Muscle layer of duodenum (tissue), 2 donors: ENCODE data around the gene GARIN5A.

Experiments used
- H3K27ac ChIP-seq: one replicate; pipeline ENCODE4 v1.7.0; 2013; ENCODE audit warnings: mild to moderate bottlenecking, low read length
- H3K27me3 ChIP-seq: one replicate; pipeline ENCODE4 v1.7.0; 2013; ENCODE audit warnings: low read depth, mild to moderate bottlenecking, control low read depth, low read length
- H3K36me3 ChIP-seq, 2 donors: one replicate each; pipeline ENCODE4 v1.7.0; 2013; ENCODE audit warnings: low read length in 2 of 2, control low read depth in 1 of 2, mild to moderate bottlenecking in 1 of 2; ENCODE audit not compliant: insufficient read depth in 2 of 2, control insufficient read depth in 1 of 2
- H3K4me1 ChIP-seq, 2 donors: one replicate each; pipeline ENCODE4 v1.7.0; 2013; ENCODE audit warnings: low read length in 2 of 2, mild to moderate bottlenecking in 2 of 2, control low read depth in 1 of 2, moderate library complexity in 1 of 2; ENCODE audit not compliant: insufficient read depth in 2 of 2, control insufficient read depth in 1 of 2
- H3K4me3 ChIP-seq, 2 donors: one replicate each; pipeline ENCODE4 v1.7.0; 2013; ENCODE audit warnings: low read length in 2 of 2, low read depth in 1 of 2, mild to moderate bottlenecking in 1 of 2
- H3K9me3 ChIP-seq, 2 donors: one replicate each; pipeline ENCODE4 v1.7.0; 2013; ENCODE audit warnings: low read length in 2 of 2, control low read depth in 1 of 2, mild to moderate bottlenecking in 1 of 2; ENCODE audit not compliant: control insufficient read depth in 1 of 2
- donor health status: healthy.

GARIN5A gene

GRCh38 chr19:50427318-50427925 is 49.2 kb downstream of the GARIN5A start:
- Histone ChIP-seq H3K9me3 (no peaks in the 10 kb centered on the region), H3K36me3 (no peaks in the 10 kb centered on the region), H3K27me3 (peaks cover 6% of the 10 kb centered on the region), H3K4me3 (peak overlapping the region in 1 of 2 donors; percentile 44), H3K27ac (no peak overlapping the region), H3K4me1 (peaks cover 0 to 7% of the 10 kb centered on the region in 2 donors)

DNA sequence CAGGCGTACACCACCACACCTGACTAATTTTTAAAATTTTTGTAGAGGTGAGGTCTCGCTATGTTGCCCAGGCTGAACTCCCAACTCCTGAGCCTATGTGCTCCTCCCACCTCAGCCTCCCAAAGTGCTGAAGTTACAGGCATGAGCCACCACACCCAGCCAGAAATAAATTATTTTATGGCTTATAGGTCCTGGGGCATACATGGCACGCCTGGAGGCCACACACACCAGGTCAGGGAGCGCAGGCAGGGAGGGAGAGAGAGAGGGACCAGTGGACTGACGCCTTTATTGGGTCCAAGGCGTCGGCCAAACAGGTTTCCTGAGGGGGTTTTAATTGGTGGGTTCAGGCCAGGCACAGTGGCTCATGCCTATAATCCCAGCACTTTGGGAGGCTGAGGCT is 51.1 kb downstream of the GARIN5A start:
- Histone ChIP-seq H3K4me1 (peaks cover 0 to 4% of the 10 kb centered on the region in 2 donors), H3K36me3 (no peaks in the 10 kb centered on the region), H3K4me3 (no peak overlapping the region), H3K27me3 (no peaks in the 10 kb centered on the region), H3K9me3 (no peaks in the 10 kb centered on the region), H3K27ac (no peak overlapping the region)

GRCh38 chr19:50423279-50424113 is 53.2 kb downstream of the GARIN5A start:
- H3K4me3 ChIP-seq: no peak overlapping the region
- H3K9me3 ChIP-seq: no peaks in the 10 kb centered on the region
- peaks cover 16% of the 10 kb centered on the region for H3K27me3 ChIP-seq
- no peak overlapping the region for H3K27ac ChIP-seq
- no peaks in the 10 kb centered on the region for H3K36me3 ChIP-seq
- H3K4me1 ChIP-seq: peaks cover 0 to 10% of the 10 kb centered on the region in 2 donors

DNA sequence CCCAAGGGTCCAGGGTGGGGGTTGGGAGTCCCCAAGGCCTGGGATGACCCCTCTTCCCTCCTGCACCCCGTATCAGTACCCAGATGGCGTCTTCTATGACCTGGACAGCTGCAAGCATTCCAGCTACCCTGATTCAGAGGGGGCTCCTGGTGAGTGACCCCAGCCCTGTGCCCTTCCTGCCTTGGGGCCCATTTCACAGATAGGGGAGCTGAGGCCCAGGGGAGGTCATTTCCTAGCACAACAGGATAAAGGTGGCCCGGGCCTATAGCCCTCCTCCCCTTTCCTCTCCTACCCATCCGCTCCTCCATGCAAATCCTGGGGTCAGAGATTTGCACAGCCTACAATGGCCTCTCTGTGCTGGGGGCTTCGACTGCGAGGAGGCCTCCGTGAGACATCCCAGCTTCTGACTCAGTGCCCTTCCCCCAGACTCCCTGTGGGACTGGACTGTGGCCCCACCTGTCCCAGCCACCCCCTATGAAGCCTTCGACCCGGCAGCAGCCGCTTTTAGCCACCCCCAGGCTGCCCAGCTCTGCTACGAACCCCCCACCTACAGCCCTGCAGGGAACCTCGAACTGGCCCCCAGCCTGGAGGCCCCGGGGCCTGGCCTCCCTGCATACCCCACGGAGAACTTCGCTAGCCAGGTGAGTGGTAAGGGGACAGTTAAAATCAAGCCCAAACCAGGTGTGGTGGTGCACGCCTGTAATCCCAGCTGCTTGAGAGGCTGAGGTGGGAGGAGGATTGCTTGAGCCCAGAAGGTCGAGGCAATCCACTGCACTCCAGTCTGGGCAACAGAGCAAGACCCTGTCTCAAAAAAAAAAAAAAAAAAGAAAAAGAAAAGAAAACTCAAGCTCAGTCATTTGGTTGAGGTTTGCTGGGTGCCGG is 54.0 kb downstream of the GARIN5A start:
- Histone ChIP-seq H3K27ac (no peak overlapping the region), H3K36me3 (no peaks in the 10 kb centered on the region), H3K27me3 (peaks cover 23% of the 10 kb centered on the region), H3K9me3 (no peaks in the 10 kb centered on the region), H3K4me1 (peaks cover 0 to 7% of the 10 kb centered on the region in 2 donors), H3K4me3 (no peak overlapping the region)

- H3K4me3 ChIP-seq: no peak overlapping the region
- no peaks in the 10 kb centered on the region for H3K9me3 ChIP-seq
- peaks cover 23% of the 10 kb centered on the region for H3K27me3 ChIP-seq
- H3K36me3 ChIP-seq: no peaks in the 10 kb centered on the region
- H3K4me1 ChIP-seq: peaks cover 0 to 10% of the 10 kb centered on the region in 2 donors
- H3K27ac ChIP-seq: no peak overlapping the region
These were observed 55.8 kb downstream of the GARIN5A start for GRCh38 chr19:50420808-50421207.

DNA sequence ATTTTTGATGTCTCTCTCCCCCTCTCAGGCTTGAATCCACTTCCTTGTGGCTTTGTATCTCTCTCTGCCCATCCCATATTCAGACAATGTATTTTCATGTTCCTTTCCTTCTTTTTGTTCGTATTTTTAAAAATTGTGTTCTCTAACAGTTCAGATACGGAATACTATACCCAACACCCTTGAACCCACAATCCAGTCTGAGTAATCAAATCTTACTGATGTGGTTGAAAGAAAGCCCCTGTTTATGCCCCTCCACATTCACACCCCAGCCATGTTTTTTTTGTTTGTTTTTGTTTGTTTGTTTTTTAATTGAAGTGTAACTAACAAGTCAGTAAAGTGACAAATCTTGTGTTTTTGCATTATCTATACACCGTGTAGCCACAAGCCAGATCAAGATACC is 56.5 kb downstream of the GARIN5A start:
- no peak overlapping the region for H3K27ac ChIP-seq
- H3K4me1 ChIP-seq: peaks cover 0 to 11% of the 10 kb centered on the region in 2 donors
- peaks cover 23% of the 10 kb centered on the region for H3K27me3 ChIP-seq

DNA sequence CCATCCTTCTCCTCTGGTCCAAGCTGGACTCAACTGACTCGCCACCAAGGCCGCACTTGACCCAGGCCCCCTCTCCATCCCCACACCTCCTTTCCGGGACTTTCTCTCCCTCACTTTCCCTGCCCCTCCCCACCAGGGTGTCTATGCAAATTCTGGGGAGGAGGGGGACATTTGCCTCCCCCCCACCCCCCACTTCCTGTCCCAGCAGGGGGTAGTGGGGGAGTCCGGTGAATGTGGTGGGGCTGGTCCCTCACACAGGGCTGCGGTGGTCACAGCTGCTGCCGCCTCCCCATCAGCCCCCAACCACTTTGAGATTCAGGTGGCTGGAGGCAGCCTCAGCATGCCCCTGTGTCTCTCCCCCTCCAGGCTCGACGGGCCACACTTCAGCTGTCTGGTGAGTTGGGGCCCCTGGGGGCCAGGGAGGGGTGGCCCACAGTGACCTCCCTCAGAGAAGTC is 57.0 kb downstream of the GARIN5A start:
- peaks cover 23% of the 10 kb centered on the region for H3K27me3 ChIP-seq
- H3K4me3 ChIP-seq: no peak overlapping the region
- H3K27ac ChIP-seq: no peak overlapping the region
- no peaks in the 10 kb centered on the region for H3K36me3 ChIP-seq
- H3K9me3 ChIP-seq: no peaks in the 10 kb centered on the region
- H3K4me1 ChIP-seq: peaks cover 0 to 11% of the 10 kb centered on the region in 2 donors

More for the DNA sequence above, 56.5 kb downstream of the GARIN5A start:
- Histone ChIP-seq H3K36me3 (no peaks in the 10 kb centered on the region), H3K9me3 (no peaks in the 10 kb centered on the region), H3K4me3 (no peak overlapping the region)

DNA sequence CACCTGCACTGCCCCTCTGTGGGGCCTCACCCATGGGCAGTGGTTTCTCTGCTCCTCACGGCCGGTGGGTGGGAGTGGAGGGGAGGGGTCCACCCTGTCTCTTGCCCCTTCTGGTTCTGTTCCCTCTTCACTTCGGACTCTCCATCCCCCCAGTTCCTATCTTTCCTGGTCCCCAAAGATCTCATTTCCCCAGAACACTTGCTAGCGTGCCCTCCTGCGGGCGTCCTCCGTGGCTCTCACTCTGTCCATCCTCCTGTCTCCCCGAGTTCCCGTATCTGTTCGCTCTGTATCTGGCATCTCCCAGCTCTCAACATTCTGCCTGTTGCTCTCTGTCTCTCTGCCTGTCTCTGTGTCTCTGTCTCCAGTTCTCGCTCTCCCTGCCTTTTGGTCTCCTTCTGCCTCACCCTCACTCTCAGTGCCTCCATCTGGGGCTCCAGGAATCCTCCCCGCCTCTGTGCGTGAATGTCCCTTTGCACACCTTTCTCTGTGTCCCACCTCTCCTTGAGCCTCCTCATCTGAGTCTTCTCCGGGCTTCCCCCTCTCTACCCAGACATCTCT is 57.5 kb downstream of the GARIN5A start:
- Histone ChIP-seq H3K36me3 (no peaks in the 10 kb centered on the region), H3K4me3 (no peak overlapping the region), H3K27me3 (peaks cover 23% of the 10 kb centered on the region), H3K27ac (no peak overlapping the region), H3K4me1 (peaks cover 0 to 11% of the 10 kb centered on the region in 2 donors), H3K9me3 (no peaks in the 10 kb centered on the region)

DNA sequence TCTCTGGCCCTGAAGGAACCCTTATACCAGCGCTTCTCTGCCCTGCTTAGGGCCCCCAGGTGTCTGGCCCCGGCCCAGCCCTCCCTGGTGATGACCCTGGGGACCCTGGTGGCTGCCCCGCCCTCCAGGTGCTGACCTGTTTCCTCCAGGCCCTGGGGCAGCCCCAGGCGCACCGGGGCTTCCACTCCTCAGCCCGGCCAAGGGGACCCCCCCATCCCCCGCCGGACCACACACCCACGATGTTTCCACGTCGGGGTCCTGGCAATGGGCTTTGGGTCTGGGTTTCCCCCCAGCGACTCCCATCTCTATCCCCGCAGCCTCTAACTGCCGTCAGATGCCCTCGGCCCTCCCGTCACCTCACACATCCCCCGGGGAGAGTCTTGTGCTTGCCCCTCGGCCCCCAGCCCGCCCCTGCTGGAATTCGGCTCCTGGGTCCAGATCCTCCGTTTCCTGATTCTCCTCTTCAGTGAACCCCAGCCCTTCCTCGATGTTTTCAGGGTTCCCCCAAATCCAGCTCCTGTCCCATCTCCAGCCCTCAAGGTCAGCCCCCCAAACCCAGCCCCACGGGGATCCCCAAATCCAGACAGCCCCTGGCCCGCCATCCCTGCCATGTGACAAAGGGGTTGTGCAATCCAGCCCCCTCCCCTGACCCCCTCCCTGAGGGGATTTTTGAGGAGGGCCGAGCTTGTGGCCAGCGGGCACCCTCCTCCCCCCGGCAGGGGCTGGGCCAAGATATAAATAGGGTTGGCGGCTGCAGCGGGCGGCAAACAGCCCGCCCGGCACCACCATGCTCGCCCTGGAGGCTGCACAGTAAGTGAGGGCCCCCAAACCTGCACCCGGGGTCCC is 58.2 kb downstream of the GARIN5A start, which contains the start of gene SPIB:
SPIB (plus strand) TSS at position 763 of the 846 bp plus-strand sequence; CDS start at position 788, 25 bp downstream.
- no peak within 1 kb of the TSS for H3K27ac ChIP-seq
- H3K9me3 ChIP-seq: no peaks in the 10 kb centered on the region
- no peak within 1 kb of the TSS for H3K4me3 ChIP-seq

More for the DNA sequence above, 58.2 kb downstream of the GARIN5A start, which contains the start of gene SPIB:
- peaks cover 0 to 11% of the 10 kb centered on the region in 2 donors for H3K4me1 ChIP-seq
- H3K36me3 ChIP-seq: no peaks in the 10 kb centered on the region
- H3K27me3 ChIP-seq: peaks cover 23% of the 10 kb centered on the region
